ENCODE results near the gene DUSP5.

GRCh38 chr10:110496553-110497437 lies 912 bp upstream of the DUSP5 start:
- TF ChIP-seq CTCF (conservative IDR thresholded peaks at IDR 0.05) (no peak), EZH2 (IDR thresholded peaks at IDR 0.05; ENCODE audit: low read depth) (no peak)

Data from PC-9 (cell line).